Pancreas (tissue), 10 donors: ENCODE data around the gene BIK. TPM values are rescaled to one million over a fixed set of nuclear protein-coding genes. Genes with fewer than 3 reads are reported as not detected.

Experiments
- ATAC-seq, 4 donors: fragments of 200-7000 bp; cut with Tn5 transposase; one replicate each; pipeline versions ENCODE4 v1.8.0 to v1.9.1; 2020; ENCODE audit warnings: mild to moderate bottlenecking in 4 of 4, moderate library complexity in 4 of 4
- DNase-seq, 6 donors: peaks; one replicate each; pipeline ENCODE4 v3.0.0-alpha.2; 2020
- FAIRE-seq: peaks from 2 replicates; lab custom pipeline; 2012; peaks lifted over from hg19 to GRCh38; lab: Jason Lieb, UNC
- H3K27ac ChIP-seq, 4 donors: fragments of 200-600 bp; sonication (generic); 1 replicate in 3 of 4; 2 replicates in 1 of 4; pipeline versions ENCODE4 v1.5.0 to v1.8.0; 2020
- H3K27me3 ChIP-seq, 4 donors: fragments of 200-600 bp; one replicate each; pipeline ENCODE4 v1.8.0; 2021
- H3K36me3 ChIP-seq, 3 donors: fragments of 200-600 bp; sonication (generic) in 1 of 3; one replicate each; pipeline versions ENCODE4 v1.5.0 to v1.8.0; 2020 to 2021
- H3K4me1 ChIP-seq, 3 donors: fragments of 200-600 bp; one replicate each; pipeline ENCODE4 v1.8.0; 2021
- H3K4me3 ChIP-seq, 4 donors: fragments of 200-600 bp; sonication (generic) in 2 of 4; one replicate each; pipeline versions ENCODE4 v1.5.0 to v1.8.0; 2020 to 2021
- H3K9me3 ChIP-seq, 4 donors: fragments of 200-600 bp; one replicate each; pipeline ENCODE4 v1.8.0; 2021
- WGBS, 2 donors: extraction: QIAGEN DNeasy Blood & Tissue Kit; methylation state at CpG; one replicate each; pipeline ENCODE4 v1.1.7; 2013; 5-methylcytosine and 5-hydroxymethylcytosine counted together
- intact Hi-C, 3 donors: fragments of 100-400 bp; cut with DNase I; formaldehyde crosslinking; loops; one replicate each; pipeline versions ENCODE4 v1.11.1 to v1.14.2; 2022
- polyA plus RNA-seq, 2 donors: library from polyadenylated mRNA; stranded (reverse); fragments of 200-250 nt; gene quantifications; one replicate each; pipeline ENCODE4 v1.2.3, GENCODE V29; 2013
- total RNA-seq, 6 donors: library from RNA; stranded (reverse); fragmentation: NEBNext Ultra II Directional in 4 of 6; extraction: Animal tissue kit (Norgen Biotek cat#: 25700) in 4 of 6; gene quantifications; one replicate each; pipeline versions ENCODE4 v1.2.1 to v1.2.4, GENCODE V29; 2021 to 2023
- TF ChIP-seq, protein P1 (sequence below), 4 donors: fragments of 200-600 bp; sonication (generic) in 3 of 4; IDR thresholded peaks; one replicate each; pipeline versions ENCODE4 v1.5.0 to v1.8.0; 2021; ENCODE audit warnings: antibody characterized with exemption in 4 of 4
- donor health status: healthy with polysubstance abuse.
- donor health status: DM: no; HTN: no; CAD: no; lungs with moderate emphysema.
- donor health status: DM: no; HTN: no; CAD: no.
- donor health status: control.
- donor health status: control.
- donor health status: Bipolar disorder and iron deficiency.
- donor health status: DM: yes; HTN: yes; CAD: no.
- donor health status: DM: no; HTN: no; CAD: no.
- donor health status: DM: no; HTN: no; CAD: no.
- donor health status: DM: yes; HTN: yes; CAD: no.

The BIK gene
- total and polyA plus RNA-seq, 8 donors: 0.97 to 8.4 (median 3.1) TPM

DNA sequence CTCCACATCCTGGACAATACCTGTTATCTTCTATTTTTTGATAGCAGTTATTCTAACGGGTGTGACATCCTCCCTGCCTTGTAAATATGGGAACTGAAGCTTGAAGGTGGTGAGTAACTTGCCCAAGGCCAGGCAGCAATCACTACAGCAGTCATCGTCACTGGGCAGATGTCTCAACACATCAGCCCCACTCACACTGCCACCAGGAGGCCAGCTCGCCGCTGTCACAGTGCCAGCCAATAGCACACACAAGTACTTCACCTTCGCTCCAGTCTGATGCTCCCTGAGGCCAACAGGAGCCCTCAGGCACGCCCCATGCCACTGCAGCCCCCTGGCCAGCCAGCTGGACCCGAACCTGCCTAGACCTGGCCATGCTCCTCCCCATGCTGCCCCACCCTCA lies 16.5 kb upstream of the BIK start:
- TF ChIP-seq, protein P1, sequence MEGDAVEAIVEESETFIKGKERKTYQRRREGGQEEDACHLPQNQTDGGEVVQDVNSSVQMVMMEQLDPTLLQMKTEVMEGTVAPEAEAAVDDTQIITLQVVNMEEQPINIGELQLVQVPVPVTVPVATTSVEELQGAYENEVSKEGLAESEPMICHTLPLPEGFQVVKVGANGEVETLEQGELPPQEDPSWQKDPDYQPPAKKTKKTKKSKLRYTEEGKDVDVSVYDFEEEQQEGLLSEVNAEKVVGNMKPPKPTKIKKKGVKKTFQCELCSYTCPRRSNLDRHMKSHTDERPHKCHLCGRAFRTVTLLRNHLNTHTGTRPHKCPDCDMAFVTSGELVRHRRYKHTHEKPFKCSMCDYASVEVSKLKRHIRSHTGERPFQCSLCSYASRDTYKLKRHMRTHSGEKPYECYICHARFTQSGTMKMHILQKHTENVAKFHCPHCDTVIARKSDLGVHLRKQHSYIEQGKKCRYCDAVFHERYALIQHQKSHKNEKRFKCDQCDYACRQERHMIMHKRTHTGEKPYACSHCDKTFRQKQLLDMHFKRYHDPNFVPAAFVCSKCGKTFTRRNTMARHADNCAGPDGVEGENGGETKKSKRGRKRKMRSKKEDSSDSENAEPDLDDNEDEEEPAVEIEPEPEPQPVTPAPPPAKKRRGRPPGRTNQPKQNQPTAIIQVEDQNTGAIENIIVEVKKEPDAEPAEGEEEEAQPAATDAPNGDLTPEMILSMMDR (IDR thresholded peaks at IDR 0.05): no peak
- FAIRE-seq: no peak
- Histone ChIP-seq H3K27me3 (no peaks in the 10 kb centered on the region), H3K4me3 (no peak overlapping the region), H3K36me3 (no peaks in the 10 kb centered on the region), H3K27ac (no peak overlapping the region), H3K4me1 (peaks cover 0 to 6% (median 0%) of the 10 kb centered on the region in 3 donors), H3K9me3 (no peaks in the 10 kb centered on the region)
- no peak for DNase-seq
- no peak for ATAC-seq
- intact Hi-C loops: no loop called here
- 43 to 52% methylated on average over 7 of the region's 7 CpGs for WGBS, 2 donors

DNA sequence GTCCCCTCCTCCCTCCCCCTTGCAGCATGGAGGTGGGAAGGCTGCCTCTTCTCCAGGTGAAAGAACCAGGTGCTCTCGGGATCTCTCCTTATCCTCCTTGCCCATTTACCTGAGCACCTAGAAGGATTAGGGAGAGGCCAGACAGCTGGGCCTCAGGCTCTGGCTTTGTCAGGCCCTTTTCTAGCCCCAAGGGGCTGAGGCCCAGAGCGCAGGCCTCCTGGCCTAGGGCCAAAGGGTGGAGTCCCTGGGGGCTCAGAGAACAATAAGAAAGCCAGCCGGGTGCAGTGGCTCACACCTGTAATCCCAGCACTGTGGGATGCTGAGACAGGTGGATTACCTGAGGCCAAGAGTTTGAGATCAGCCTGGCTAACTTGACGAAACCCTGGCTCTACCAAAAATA lies 16.0 kb upstream of the BIK start:
- DNase-seq (no peak), ATAC-seq (no peak), FAIRE-seq (no peak)
- Histone ChIP-seq H3K36me3 (no peaks in the 10 kb centered on the region), H3K4me3 (no peak overlapping the region), H3K27me3 (no peaks in the 10 kb centered on the region), H3K4me1 (peaks cover 0 to 5% (median 0%) of the 10 kb centered on the region in 3 donors), H3K9me3 (no peaks in the 10 kb centered on the region), H3K27ac (no peak overlapping the region)
- TF ChIP-seq, protein P1 (IDR thresholded peaks at IDR 0.05): no peak
- 67 to 78% methylated on average over 4 of the region's 4 CpGs for WGBS, 2 donors
- intact Hi-C loops: no loop called here

DNA sequence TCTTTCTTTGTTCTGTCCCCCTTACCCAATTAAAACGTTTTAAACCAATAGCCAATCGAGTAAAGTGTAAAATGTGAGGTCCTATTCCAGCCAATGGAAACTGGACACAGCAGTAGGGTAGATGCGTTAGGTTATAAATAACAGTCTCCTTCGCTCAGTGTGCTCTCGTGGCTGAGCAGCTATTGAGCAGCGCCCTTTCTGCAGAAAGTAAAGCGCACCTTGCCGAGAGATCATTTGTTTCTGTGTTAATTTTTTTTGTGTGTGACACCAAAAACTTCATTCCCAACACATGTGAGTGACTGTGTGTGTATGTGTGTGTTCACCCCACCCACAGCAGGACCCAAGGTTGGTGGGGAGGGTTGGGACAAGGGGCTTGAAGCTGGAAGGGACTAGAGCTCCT lies 14.1 kb upstream of the BIK start:
- FAIRE-seq: no peak
- H3K9me3 ChIP-seq: no peaks in the 10 kb centered on the region
- H3K4me3 ChIP-seq: no peak overlapping the region
- intact Hi-C loops: no loop called here
- no peak for ATAC-seq
- DNase-seq: no peak
- H3K27me3 ChIP-seq: no peaks in the 10 kb centered on the region
- no peaks in the 10 kb centered on the region for H3K36me3 ChIP-seq
- no peak overlapping the region for H3K27ac ChIP-seq
- WGBS, 2 donors: 75 to 81% methylated on average over 8 of the region's 8 CpGs
- TF ChIP-seq, protein P1 (IDR thresholded peaks at IDR 0.05): no peak
- no peaks in the 10 kb centered on the region for H3K4me1 ChIP-seq

DNA sequence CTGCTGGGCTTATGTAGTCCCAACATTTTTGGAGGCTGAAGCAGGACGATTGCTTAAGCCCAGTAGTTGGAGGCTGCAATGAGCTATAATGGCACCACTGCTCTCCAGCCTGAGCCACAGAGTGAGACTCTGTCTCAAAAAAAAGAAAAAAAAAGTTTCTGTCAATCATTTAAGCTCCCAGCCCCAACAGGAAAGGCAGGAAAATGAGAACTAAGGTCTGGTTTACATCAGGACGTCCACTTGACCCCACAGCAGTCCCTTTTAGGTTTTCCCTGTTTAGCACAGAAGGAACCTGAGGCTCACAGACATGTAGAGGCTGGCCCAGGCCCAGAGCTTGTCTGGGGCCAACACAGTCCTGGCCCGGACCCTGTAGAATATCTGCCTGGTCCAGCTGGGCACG lies 12.2 kb upstream of the BIK start:
- no peaks in the 10 kb centered on the region for H3K27me3 ChIP-seq
- H3K27ac ChIP-seq: no peak overlapping the region
- no peaks in the 10 kb centered on the region for H3K36me3 ChIP-seq
- no peak for DNase-seq
- H3K4me1 ChIP-seq: no peaks in the 10 kb centered on the region
- H3K4me3 ChIP-seq: no peak overlapping the region
- H3K9me3 ChIP-seq: no peaks in the 10 kb centered on the region
- intact Hi-C loops: no loop called here
- ATAC-seq: no peak
- no peak for FAIRE-seq
- TF ChIP-seq, protein P1 (IDR thresholded peaks at IDR 0.05): no peak
- 52 to 54% methylated on average over 4 of the region's 4 CpGs for WGBS, 2 donors

DNA sequence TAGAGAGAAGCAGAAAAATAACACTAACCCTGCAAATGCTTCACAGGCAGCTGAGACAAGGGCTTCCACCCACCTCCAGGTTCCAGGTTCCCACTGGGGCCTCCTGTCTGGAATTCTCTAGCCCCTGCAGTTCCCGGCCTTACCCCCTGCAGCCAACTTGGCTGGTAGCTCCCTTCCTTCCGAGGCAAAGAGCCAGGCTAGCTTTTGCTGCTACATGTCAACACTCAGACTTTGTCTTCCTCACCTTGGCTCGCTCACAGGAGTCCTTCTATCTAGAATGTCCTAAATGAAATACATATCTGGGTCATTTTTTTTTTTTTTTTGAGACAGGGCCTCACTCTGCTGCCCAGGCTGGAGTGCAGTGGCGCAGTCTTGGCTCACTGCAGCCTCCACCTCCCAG lies 11.5 kb upstream of the BIK start:
- 67 to 75% methylated on average over 4 of the region's 4 CpGs for WGBS, 2 donors
- FAIRE-seq (no peak), DNase-seq (no peak), ATAC-seq (no peak)
- Histone ChIP-seq H3K36me3 (no peaks in the 10 kb centered on the region), H3K9me3 (no peaks in the 10 kb centered on the region), H3K27me3 (no peaks in the 10 kb centered on the region), H3K4me3 (no peak overlapping the region), H3K4me1 (no peaks in the 10 kb centered on the region), H3K27ac (no peak overlapping the region)
- TF ChIP-seq, protein P1 (IDR thresholded peaks at IDR 0.05): no peak
- intact Hi-C loops: no loop called here
